GM18873 (cell line): ENCODE measurements around the gene QRICH1.

Experiments used
- ATAC-seq: cut with Tn5 transposase; IDR thresholded peaks from one replicate; pipeline ENCODE4 v1.9.1; 2021; ENCODE audit warnings: mild to moderate bottlenecking, moderate library complexity, moderate number of reproducible peaks; ENCODE audit not compliant: unreplicated experiment, low FRiP score

QRICH1 gene

DNA sequence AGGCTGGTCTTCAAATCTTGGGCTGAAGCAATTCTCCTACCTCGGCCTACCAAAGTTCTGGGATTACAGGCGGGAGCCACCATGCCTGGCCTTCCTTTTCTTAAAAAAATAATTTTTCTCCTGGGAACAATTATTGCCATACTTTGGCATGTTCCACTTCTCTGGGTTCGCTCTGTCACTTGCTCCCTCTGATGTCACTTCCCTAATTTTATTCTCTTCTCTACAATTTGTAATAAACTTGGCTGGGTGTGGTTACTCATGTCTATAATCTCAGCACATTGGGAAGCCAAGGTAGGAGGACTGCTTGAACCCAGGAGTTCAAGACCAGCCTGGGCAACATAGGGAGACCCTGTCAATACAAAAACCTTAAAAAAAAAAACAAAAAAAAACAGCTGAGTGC is 58.6 kb downstream of the QRICH1 start:
- ATAC-seq, result no peak

DNA sequence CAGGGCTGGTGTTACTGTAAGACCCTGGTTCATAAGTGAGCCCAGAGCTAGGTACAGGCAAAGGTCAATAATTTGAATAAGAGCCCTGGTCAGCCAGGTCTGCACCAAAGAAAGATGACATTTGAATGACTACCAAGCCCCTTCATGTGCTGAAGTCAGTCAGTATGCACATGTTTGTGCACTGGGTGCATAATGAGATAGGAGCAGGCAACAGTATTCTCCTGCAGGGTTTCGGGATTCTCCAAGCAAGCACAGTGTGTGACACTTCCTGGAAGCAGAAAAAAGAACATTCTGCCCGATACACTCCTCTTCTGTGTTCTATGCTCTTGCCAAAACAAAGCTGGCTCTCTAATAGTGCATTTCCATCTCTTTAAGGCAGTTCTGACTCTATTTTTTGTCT is 59.2 kb downstream of the QRICH1 start:
- ATAC-seq, result no peak

DNA sequence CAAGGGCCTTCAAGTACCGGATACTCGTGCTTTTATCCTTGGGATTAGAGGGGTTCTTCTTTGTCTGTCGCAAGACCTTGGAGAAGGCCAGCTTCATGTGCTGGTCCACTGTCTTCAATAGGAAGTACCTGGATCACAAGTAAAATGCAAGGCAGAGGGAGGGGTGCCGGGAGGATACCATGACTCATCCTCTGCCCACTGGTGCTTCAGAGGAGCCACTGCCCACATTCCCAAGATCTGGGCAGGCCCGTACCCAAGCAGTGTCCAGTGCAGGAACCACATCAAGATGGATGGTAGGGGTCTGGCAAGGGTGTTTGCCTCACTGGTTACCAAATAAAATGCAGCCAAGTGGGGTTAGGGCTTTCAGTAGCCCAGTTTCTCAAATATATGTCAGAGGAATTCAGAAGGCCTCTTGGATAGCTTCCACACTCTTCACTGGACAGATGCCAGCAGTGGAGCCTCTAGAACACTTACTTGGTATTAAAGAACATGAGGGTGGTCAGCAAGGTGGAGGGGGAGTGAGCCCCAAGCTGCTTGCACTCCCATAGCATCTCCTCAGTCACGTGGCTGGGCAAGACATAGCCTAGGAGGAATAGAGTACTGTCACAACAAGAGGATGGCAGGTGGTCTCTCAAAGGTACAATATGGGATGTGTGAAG is 61.1 kb downstream of the QRICH1 start:
- no peak for ATAC-seq

DNA sequence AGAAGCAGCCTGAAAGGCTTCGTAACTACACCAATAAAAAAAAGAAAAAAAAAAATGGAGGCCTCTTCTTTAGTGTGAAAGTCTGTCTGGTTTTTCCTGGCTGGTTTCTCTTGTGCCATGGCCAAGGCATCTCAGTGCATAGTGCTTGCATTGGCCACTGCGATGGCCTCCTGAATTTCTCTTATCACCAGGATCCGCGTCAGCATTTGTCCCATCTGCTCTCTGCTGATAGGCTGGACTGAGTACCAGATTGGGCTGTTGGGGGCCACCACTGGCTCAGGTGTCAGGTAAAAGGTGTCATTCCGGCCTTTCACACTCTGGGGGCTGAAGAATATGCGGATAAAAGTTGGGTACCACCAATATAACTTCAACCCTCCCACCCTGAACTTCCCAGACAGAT is 63.5 kb downstream of the QRICH1 start:
- ATAC-seq, result no peak

DNA sequence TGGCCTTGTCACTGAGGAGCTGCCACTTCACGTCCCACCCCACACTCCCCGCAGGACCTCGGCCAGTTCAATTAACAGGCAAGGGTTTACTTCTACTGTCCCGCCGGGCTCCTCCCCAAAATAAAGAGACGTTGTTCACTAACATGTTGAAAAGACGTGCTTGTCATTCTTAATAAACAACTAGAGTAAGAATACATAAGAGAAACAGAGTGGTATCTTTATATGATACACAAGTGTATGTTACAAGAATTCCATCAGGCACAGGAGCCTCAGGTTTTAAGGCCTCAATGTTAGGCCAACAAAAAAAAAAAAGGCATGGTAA is 64.3 kb downstream of the QRICH1 start:
- no peak for ATAC-seq

DNA sequence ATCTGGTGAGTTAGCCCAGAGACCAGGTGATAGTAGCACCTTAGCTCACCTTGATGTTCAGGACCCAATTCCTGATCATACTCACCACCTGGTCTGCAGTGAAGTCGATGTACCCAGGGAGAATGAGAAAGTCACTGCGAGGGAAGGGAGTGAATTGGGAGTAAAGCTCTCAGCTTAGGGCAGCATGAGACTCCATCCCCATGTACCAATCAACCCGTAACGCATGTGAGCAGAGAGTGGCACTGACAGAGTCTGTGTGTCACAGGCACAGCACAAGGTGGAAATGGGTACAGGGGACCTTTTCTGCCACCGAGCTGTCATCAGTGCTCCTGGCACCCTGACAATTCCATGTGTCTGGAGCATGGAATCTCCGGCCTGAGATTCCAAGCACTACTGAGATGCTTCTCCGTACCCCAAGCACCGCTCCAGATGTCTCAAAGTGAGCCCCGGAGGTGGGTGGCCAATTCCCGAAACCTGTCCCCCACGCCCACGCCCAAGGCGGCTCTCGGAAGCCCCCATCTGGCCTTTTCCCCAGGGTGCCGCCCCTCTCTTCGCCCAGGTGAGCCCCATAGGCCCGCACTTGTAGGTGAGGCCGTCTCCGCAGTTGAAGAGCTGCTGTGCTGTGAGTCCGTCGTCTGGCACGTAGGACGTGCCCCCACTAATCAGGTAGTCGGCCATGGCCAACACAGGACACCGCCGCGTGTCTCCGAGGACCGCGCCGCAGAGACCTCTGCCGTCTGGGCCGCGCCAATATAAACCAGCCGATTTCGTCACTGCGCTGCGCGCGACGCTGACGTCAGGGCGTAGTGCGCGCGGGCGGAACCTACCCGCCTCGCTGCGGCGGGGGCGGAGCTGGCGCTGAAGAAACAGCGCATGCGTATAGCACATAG is 65.0 kb downstream of the QRICH1 start, which contains the start of gene IMPDH2:
Gene IMPDH2 (minus strand): TSS at position 726 of the 890 bp plus-strand sequence. CDS start 48 bp downstream, at position 678.
- ATAC-seq, result peak; percentile 65

GRCh38 chr3:49028298-49028672 is 65.6 kb downstream of the QRICH1 start:
- no peak for ATAC-seq

DNA sequence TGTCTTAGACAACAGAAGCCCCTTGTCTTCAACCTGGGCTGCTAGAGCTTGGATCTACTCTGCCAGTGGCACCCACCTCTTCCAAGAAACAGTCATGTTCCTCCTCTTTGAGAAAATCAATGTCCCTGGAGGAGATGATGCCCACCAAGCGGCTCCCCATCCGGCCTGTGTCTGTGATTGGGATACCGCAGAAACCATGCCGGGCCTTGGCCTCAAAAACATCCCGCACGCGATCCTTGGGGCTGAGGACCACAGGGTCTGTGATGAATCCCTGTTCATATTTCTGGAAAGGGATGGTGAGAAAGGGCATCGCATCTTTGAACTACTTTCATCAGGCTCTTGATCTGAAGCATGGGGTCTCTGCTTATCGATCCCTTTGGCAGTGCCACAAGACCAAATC is 66.2 kb downstream of the QRICH1 start:
- no peak for ATAC-seq

DNA sequence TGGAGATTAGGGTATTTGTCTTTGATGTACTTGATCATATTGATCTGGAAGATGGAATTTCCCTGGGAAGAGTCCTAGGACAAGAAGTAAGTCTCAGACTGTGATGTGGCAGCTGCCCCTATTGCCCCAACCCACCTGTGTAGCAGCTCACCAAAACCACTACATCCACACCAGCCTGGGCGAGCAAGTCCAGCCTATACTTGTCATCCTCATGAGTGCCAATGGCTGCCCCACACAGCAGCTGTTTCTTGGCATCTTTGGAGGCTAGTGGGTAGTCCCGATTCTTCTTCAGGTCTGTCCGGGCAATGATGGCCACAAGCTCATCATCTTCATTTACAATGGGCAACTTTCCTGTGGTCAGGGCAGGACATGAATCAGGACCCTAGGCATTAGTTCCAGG is 67.3 kb downstream of the QRICH1 start:
- no peak for ATAC-seq

- no peak for ATAC-seq
Measured at GRCh38 chr3:49025793-49026520, 67.9 kb downstream of the QRICH1 start.

DNA sequence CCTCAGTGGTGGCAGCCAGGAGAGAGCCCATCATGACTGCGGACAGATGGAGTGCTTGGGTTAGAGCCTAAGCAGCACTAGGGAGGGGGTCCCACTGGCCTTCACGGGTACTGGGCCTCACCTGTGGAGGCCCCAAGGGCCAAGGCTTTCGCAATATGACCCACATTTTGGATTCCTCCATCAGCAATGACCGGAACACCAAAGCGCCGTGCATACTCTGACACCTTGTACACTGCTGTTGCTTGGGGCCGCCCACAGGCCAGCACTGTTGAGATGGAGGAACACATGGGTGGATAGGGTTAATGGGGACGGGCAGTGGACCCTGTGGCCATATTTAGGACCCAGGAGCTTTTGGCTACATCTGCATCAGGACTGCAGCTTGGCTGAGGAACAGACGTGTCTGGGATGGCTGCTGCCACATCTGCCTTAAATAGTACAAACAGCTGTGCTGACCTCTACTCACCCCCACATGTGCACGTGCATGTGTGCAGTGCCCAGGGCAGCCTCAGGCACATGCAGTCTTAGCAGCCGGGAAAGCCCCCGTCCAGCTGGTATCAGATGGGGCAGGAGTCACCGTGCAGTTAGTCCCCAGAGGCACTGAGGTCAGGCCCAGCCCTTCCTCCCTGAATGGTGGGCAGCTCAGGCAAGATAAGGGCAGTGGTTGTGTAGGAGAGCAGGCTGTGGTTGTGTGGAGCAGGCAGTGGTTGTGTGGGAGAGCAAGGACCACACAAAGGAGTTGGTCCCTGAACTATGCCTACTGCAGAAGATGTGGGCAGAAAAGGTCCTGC is 68.7 kb downstream of the QRICH1 start:
- ATAC-seq, result no peak

DNA sequence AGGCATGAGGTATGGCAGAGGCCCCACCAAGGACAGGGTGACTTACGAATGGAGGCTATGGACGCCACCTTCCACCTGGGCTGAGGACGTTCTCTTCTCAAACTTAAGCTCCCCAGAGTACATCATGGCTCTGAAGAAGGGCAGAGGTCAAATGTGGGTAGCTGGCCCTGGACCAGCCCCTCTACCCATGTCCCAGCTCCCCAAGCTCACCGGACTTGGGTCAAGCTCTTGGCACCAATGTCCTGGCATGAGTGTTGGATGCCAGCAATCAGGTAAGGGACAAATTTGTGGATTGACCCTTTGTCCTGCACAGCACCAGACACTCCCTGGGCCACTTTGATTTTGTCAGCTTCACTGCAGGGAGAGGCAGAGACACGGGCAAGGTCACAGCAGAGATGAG is 69.4 kb downstream of the QRICH1 start:
- ATAC-seq, result no peak

- no peak for ATAC-seq
Measured at GRCh38 chr3:49023775-49024174, 70.1 kb downstream of the QRICH1 start.

GRCh38 chr3:49022688-49023171 is 71.1 kb downstream of the QRICH1 start:
- no peak for ATAC-seq

DNA sequence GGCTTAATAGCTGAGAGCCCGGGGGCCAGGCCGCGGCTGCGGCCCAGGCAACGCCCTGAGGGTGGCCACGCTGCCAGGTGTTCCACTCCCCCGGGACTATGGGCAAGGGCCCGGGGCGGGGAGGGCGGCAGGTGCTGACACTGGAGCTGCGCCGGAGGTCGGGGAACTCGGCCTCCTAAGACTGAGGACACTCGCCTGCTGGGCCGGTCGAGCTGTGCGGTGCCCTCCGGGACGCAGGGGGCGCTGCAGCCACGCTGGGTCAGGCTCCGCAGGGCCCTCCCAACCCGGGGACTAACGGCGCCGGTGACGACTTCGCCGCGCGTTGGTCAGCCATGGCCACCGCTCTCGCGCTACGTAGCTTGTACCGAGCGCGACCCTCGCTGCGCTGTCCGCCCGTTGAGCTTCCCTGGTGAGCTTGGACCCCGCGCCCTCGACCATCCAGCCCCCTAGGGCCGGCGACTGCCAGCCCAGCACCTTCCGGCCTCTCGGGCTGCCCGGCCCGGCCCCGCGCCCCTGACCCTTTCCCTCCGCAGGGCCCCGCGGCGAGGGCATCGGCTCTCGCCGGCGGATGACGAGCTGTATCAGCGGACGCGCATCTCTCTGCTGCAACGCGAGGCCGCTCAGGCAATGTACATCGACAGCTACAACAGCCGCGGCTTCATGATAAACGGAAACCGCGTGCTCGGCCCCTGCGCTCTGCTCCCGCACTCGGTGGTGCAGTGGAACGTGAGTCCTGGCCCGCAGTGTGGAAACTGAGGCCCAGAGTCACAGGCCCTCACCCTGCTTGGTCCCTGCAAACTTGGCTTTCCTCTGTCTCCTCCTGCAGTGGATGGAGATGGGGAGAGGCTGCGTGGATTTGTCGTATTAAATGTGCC is 71.8 kb downstream of the QRICH1 start, which contains the start of gene NDUFAF3:
Gene NDUFAF3 (plus strand): TSS at position 309 of the 875 bp plus-strand sequence. CDS start 24 bp downstream, at position 333.
- peak; percentile 54 for ATAC-seq

DNA sequence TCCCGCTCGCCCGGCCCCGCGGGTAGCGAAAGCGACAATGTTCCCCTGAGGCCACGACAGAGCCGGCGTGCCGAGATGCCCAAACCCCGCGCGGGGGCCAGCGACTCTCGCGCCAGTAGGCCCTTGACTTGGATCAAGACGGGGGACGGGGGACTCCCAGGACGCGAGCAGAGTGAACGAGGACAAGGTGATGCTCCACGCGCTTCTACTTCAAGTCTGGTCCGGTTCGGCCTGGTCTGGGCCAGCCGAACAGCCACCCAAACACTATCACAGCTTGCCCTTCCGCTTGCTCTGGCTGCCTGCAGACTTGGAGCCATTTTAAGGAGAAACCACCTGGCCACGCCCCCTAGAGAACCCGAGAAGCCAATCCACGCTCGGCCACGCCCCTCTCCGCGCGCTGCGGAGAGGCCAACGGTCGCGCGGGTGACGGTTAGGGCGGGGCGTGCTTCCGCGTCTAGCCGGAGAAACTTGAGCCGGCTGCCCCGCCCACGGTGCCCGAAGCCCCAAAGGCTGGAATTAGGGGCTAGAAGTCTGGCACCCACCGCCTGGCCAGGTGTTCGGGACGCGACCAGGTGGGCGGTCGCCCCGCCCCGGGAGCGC is 72.6 kb downstream of the QRICH1 start:
- peak; percentile 44 for ATAC-seq

- peak; percentile 3 for ATAC-seq
Measured at GRCh38 chr3:49020330-49021212, 73.3 kb downstream of the QRICH1 start.

DNA sequence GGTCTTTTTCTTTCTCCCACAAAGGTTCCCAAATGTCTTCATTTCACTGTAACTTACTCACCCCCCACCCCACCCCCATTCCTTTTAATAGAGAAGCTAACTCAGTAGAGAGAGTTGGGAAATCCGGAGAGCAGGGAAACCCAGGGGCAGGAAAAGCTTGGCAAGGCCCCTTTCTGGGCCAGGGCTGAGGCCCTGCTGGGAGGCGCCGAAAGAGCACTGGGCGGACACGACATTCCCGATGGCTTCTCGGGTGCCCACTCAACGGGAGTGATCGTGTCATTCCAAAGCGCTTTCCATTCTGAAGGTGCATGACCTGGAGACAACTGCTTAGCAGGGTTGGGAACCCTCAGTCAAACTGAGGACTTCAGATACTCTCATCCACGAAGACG is 73.9 kb downstream of the QRICH1 start:
- no peak for ATAC-seq
